NCI-H187 treated with DMSO at 0.1 percent for 48 hours (cell line): ENCODE data around the gene IFRD1.

Experiments
- DNase-seq: peaks from one replicate; lab custom pipeline; 2025; lab: John Stamatoyannopoulos, UW

IFRD1 gene

GRCh38 chr7:112449902-112450806, at the start of gene IFRD1:
IFRD1 (plus strand) TSS chr7:112450460; CDS start chr7:112450689, 229 bp downstream.
- peak; percentile 96 for DNase-seq

- no peak for DNase-seq
These were observed 45.9 kb upstream of the IFRD1 start for GRCh38 chr7:112404321-112404720.

GRCh38 chr7:112405286-112405685, 45.0 kb upstream of the IFRD1 start:
- DNase-seq, result no peak

GRCh38 chr7:112407261-112407660, 43.0 kb upstream of the IFRD1 start:
- no peak for DNase-seq

GRCh38 chr7:112410092-112410491, 40.2 kb upstream of the IFRD1 start:
- DNase-seq, result no peak

GRCh38 chr7:112411186-112411795, 39.0 kb upstream of the IFRD1 start:
- DNase-seq, result no peak

- peak; percentile 50 for DNase-seq
These were observed 35.3 kb upstream of the IFRD1 start for GRCh38 chr7:112414855-112415490.

GRCh38 chr7:112416127-112416526, 34.1 kb upstream of the IFRD1 start:
- DNase-seq, result no peak

- DNase-seq, result no peak
These were observed 30.6 kb upstream of the IFRD1 start for GRCh38 chr7:112419543-112420130.

GRCh38 chr7:112420236-112420861, 29.9 kb upstream of the IFRD1 start:
- DNase-seq, result no peak

- peak; percentile 20 for DNase-seq
These were observed 28.4 kb upstream of the IFRD1 start for GRCh38 chr7:112421666-112422486.

- no peak for DNase-seq
These were observed 27.3 kb upstream of the IFRD1 start for GRCh38 chr7:112422842-112423496.

- no peak for DNase-seq
These were observed 26.3 kb upstream of the IFRD1 start for GRCh38 chr7:112423987-112424386.

- DNase-seq, result no peak
These were observed 22.3 kb upstream of the IFRD1 start for GRCh38 chr7:112427984-112428383.

GRCh38 chr7:112428715-112429114, 21.5 kb upstream of the IFRD1 start:
- DNase-seq, result no peak

GRCh38 chr7:112430649-112431048, 19.6 kb upstream of the IFRD1 start:
- DNase-seq, result no peak

- no peak for DNase-seq
These were observed 18.5 kb upstream of the IFRD1 start for GRCh38 chr7:112431803-112432202.

GRCh38 chr7:112433289-112433688, 17.0 kb upstream of the IFRD1 start:
- DNase-seq, result no peak

GRCh38 chr7:112437072-112437471, 13.2 kb upstream of the IFRD1 start:
- DNase-seq, result no peak

- no peak for DNase-seq
These were observed 10.8 kb upstream of the IFRD1 start for GRCh38 chr7:112439476-112439875.

GRCh38 chr7:112442210-112442609, 8.1 kb upstream of the IFRD1 start:
- DNase-seq, result no peak
